ENCODE data around the gene CHAD.
"Not testable (repeated sequence)": the region's sequence is repeated elsewhere in the genome, so short reads cannot be mapped to it uniquely, and the experiment has no call there.

The CHAD gene

GRCh38 chr17:50425682-50426471 lies 42.8 kb downstream of the CHAD start, which contains the start of gene ACSF2:
Gene ACSF2 (plus strand): TSS chr17:50426218. CDS start chr17:50426262, 44 bp downstream.
- no peak for FAIRE-seq

- FAIRE-seq: no peak
These were observed 43.5 kb downstream of the CHAD start for GRCh38 chr17:50424996-50425681.

- no peak for FAIRE-seq
These were observed 44.3 kb downstream of the CHAD start for GRCh38 chr17:50424246-50424995.

- FAIRE-seq: no peak
These were observed 45.0 kb downstream of the CHAD start for GRCh38 chr17:50423553-50424159.

- FAIRE-seq: no peak
These were observed 45.9 kb downstream of the CHAD start for GRCh38 chr17:50422738-50423137.

GRCh38 chr17:50421308-50422051 lies 47.2 kb downstream of the CHAD start:
- FAIRE-seq: no peak

GRCh38 chr17:50420419-50421112 lies 48.1 kb downstream of the CHAD start:
- FAIRE-seq: no peak

- FAIRE-seq: not testable (repeated sequence)
These were observed 49.1 kb downstream of the CHAD start for GRCh38 chr17:50419577-50419976.

- FAIRE-seq: no peak
These were observed 53.9 kb downstream of the CHAD start for GRCh38 chr17:50414808-50415207.

Measured in islet of Langerhans (tissue), 1 donor.